HG03342 (cell line): ENCODE data around the gene ERC2.
"Not testable (repeated sequence)": the region's sequence is repeated elsewhere in the genome, so short reads cannot be mapped to it uniquely, and the experiment has no call there.

ENCODE experiments used
- ATAC-seq: cut with Tn5 transposase; IDR thresholded peaks from one replicate; pipeline ENCODE4 v1.9.1; 2021; ENCODE audit warnings: mild to moderate bottlenecking, moderate library complexity; ENCODE audit not compliant: unreplicated experiment

The ERC2 gene

DNA sequence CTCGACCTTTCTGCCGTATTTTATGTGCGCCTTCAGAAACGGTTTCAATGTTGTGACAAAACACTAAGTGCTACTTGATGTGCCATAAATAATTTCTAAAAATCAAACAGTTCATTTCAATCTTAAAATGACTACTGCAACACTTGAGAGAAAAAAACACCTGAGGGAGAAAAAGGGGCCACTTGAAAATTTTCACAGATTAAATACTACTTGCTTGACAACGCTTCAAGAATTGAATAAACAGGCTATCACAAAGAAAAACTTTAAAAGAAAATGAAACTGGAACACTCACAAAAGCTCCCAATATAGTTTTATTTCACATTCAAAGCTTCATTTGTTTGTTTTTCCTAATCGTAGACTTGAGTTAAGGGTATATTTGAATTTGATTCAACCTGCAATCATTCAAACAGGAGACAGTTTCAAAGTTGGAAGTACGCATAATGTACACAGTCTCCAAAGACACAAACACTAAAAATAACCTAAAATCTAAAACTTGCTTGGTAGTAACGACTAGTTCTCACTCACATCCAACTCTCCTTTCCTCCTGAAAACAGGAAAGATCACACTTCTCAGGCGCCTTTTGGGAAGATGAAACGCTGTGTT is 380.7 kb downstream of the ERC2 start:
- no peak for ATAC-seq

DNA sequence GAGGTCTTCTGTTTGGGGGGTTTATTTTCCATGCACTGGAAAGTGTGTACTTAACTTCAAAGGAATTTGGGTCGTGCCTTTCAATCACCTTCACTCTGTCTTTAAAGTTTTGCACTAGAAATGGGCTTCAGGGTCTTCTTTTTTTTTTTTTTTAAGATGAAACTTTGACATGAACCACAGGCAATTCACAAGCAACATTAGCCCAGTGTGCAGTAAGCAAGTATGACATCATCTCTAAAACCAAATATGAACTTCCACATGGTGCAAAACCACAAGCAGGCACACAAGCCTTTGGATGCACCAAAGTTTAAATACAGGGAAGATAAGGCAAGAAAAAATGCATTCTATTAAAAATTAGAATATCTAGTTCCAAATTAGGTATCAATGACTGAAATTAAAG is 381.9 kb downstream of the ERC2 start:
- no peak for ATAC-seq

GRCh38 chr3:56081246-56081645 is 387.0 kb downstream of the ERC2 start:
- ATAC-seq, result no peak

- no peak for ATAC-seq
Observed at GRCh38 chr3:56076746-56077145, 391.5 kb downstream of the ERC2 start.

DNA sequence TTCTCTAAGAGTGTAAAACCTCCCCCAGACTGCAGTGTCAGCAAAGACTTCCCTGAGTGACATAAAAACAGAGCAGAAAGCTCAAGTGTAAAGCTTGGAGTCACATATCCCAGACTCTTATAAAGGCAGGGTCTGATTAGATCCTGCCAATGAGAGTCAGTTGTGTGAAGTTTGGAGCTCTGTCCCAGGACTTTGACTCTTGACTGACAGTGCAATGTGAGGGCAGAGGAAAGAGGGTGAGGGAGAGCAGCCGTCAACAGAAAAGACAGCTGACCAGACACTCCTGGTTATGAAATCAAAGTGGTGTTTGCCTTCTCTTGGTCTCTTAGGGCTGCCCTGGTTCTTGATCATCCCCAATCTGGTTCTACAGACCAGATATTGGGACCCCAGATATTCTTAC is 393.2 kb downstream of the ERC2 start:
- no peak for ATAC-seq

DNA sequence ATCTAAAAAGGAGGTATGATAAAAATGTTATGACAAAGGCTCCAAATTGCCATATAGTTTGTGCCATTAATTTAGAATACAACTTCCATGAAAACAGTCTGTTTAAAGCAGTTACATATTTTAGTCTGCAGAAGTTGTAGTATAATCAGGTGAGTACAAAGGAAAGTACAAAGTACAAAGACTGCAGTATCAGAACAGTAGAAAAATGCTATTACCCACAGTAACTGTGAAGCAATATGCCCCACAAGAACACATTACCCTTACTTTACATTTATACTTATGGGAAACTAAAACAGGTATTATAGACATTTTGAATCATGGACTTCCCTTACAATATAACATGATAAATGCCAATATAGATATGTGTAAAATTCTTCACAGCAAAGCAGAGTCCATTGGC is 398.5 kb downstream of the ERC2 start:
- no peak for ATAC-seq

DNA sequence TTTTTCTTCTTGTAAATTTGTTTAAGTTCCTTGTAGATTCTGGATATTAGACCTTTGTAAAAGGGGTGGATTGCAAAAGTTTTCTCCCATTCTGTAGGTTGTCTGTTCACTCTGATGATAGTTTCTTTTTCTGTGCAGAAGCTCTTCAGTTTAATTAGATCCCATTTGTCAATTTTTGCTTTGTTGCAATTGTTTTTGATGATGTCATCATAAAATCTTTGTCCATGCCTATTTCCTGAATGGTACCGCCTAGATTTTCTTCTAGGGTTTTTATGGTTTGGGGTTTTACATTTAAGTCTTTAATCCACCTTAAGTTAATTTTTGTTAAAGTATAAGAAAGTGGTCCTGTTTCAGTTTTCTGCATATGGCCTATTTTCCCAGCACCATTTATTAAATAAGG is 401.9 kb downstream of the ERC2 start:
- not testable (repeated sequence) for ATAC-seq

DNA sequence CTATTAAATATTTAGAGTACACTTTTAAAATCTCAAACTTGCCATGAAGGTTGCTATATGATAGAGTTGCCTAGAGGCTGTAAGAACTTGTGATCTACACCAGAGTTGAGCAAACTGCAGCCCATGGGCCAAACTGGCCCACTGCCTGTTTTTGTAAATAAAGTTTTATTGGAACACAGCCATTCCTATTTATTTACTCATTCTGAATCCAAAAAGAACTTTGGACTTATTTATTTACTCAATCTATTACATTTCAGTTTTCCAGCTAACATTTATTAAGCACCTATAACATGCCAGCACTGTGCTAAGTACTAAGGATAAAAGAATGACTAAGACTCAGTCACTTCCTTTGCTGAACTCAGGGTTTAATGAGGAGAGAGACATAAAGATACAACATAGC is 403.6 kb downstream of the ERC2 start:
- ATAC-seq, result no peak

- no peak for ATAC-seq
Observed at GRCh38 chr3:56061279-56061626, 407.0 kb downstream of the ERC2 start.

GRCh38 chr3:56060521-56061278 is 407.6 kb downstream of the ERC2 start:
- no peak for ATAC-seq

DNA sequence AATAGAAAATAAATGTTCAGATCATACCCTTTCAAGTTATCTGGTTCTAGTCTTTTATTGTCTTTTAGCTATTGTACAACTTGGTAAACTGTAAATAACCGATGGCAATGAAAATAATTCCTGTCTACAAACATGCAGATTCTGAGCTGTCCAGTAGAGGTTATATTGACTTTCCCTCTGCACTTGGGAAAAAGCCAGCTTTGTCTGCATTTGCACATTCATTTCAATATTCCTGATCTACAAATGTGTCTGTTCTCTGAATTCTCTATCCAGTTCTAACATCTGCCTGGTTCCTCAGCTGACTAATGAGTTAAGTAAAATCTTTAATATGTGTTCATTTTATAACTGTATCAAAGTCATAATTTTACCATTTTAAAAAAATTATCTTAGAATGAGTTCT is 408.5 kb downstream of the ERC2 start:
- no peak for ATAC-seq

GRCh38 chr3:56055951-56056350 is 412.3 kb downstream of the ERC2 start:
- ATAC-seq, result no peak

DNA sequence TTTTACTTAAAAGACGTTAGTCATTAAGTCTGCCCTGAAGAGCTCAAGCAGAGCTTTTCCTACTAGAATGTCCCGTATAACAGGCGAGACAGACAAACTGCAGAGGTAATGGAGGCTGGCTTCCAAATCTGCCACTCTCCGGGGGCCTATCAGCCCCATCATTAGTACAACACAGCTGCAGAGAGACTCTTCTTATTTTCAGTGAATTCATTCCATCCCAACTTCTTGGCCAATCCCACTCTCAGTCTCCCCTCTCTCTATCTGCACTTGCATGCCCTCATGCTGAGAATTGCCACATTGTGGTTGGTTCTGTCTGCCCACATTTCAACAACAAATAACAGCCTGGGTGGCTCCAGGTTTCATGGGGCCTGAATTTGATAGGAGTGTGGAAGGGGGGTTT is 412.7 kb downstream of the ERC2 start:
- ATAC-seq, result no peak

GRCh38 chr3:56054844-56055243 is 413.4 kb downstream of the ERC2 start:
- ATAC-seq, result no peak

DNA sequence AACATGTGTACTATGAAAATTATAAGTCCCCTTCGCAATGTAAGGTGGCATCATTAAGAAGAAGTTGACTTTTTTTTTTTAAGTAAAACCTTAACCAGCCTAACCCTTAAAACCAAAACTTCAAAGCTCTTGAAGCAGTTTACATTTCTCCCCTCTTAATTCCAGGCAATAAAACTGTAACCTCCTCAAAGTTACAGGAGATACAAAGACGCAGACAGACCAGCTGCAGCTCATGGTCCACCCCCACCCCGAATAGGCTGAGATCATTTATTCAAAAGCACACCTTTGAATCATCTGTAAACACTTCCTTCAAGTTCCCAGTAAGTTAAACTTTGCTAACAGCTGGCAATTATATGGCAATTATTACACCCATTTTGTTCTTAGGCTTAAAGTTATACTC is 414.5 kb downstream of the ERC2 start:
- ATAC-seq, result no peak

DNA sequence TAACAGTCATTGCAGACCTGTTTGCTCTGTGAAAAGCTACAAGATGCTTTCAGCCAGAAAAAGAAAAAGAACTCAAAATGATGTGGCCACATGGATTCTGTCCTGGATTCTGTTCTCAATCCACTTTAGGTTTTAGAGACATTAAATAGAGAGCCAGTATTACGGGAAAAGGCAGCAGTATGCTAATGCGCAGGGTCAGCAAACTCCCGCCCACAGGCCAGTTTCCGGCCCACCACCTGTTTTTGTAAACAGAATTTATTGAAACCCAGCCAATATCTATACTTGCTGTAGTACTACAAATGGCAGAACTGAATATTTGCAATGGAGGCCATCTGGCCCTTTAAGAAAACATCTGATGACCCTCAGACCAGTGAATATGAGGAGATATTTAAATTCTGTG is 416.1 kb downstream of the ERC2 start:
- no peak for ATAC-seq

- ATAC-seq, result no peak
Observed at GRCh38 chr3:56051052-56051451, 417.2 kb downstream of the ERC2 start.

DNA sequence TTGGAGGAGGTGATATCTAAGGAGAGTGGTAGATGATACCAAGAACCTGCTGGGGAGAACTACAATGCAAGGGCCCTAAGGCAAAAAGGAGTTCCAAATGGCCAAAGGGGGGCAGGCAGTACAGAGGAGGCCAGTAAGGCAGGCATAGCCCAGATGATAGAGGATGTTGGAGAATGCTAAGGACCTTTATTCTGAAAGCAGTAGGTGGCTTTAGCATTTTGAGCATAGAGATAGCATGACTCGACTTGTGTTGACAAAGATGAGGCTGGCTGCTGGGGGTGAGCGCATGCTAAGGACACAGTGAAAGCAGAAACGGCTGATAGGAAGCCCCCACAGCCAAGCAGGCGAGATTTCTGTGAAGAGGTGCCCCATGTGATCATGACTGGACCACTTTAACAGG is 419.3 kb downstream of the ERC2 start:
- no peak for ATAC-seq

- ATAC-seq, result no peak
Observed at GRCh38 chr3:56048331-56048730, 419.9 kb downstream of the ERC2 start.

GRCh38 chr3:56042326-56042951 is 425.8 kb downstream of the ERC2 start:
- ATAC-seq, result no peak

DNA sequence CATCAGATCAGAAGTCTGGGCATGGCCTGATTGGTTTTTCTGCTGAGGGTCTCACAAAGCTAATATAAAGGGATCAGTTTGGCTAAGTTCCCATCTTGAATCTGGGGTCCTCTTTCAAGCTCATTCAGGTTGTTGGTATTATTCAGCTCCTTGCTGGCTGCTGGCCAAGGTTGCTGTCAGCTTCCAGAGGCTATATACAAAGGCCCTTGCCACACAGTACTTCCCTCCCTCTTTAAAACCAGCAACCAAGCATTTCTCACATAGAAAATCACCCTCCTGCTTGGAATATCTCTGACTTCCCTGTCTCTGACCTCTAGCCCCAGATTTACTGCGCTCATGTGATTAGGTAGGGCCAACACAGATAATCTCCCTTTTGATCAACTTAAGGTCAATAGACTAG is 442.9 kb downstream of the ERC2 start:
- no peak for ATAC-seq

GRCh38 chr3:56023546-56023945 is 444.7 kb downstream of the ERC2 start:
- no peak for ATAC-seq

DNA sequence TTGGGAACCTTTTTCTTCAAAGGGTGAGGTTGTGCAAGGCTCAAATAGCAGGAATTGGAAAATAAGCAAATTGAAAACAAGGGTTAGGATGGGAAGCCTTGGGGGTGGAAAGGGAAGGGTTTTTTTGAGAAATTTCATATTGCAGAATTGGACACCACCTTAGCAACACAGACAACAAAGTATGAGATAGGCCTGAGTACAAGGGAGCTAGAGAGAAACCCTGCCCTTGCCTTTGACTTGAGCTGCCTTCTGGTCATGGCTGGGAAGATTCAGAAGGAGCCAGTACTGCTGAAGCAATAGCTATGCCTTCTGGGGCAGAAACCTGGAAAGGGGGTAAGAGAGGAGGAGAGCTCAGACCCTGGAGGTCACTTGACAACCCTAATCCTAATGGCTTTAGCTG is 445.6 kb downstream of the ERC2 start:
- ATAC-seq, result no peak
